Adrenal gland (tissue), 5 donors: ENCODE measurements around the gene ITGA7.

Source experiments
- POLR2A ChIP-seq, 2 donors: fragments of 450-650 bp; IDR thresholded peaks; one replicate each; pipeline ENCODE4 v1.6.1; 2017; ENCODE audit warnings: antibody characterized with exemption in 2 of 2, mild to moderate bottlenecking in 2 of 2, moderate library complexity in 1 of 2
- TF ChIP-seq, protein P1 (sequence below), 6 experiments: fragments of 450-650 bp in 4 of 6; fragments of 200-600 bp in 2 of 6; sonication (generic) in 1 of 6; IDR thresholded peaks; 1 replicate in 5 of 6; 2 replicates in 1 of 6; pipeline versions ENCODE4 v1.5.1 to v1.8.0; 2016 to 2021; ENCODE audit warnings: antibody characterized with exemption in 6 of 6, mild to moderate bottlenecking in 2 of 6, moderate library complexity in 1 of 6
- donor health status: DM: no; HTN: no; CAD: no.

DNA sequence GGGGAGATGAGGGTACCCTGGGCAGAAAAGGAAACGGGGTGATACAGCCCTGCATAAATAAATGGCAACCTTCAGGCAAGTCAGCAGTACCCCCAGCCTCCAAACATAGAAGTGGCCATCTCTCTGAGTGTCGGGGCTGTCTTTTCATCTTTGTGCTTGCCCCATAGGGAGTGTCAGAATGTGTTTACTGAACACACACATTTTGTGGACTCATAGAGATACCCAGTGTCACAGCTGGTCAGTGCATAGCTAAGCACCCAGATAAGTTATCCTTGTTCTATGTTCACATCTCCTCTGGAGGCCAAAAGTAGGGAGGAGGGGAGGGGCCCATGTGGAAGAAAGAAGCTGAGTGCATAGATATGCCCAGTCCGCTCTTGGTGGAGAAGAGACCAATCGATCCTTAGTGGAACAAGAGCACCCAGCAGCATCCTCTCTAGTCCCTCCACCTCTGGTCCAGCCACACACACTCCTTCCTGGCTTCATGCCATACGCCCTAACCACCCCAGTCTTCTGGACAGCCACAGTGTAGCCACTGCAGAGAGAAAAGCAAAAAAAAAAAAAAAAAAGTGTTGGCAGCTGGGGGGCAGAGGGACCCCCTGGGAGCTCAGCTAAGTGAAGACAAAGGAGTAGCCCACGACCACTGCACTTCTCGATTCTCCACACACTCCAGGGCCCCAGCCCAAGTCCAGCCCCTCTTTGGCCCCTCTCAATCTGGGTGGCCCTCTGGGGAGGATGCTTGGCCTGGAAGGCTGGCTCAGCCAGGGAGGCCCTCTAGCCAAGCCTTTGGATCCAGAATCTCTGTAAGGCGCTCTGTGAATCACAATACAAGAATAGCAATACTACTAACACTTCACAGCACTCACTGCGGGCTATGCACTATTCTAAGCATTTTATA lies 2.6 kb downstream of the ITGA7 start:
- TF ChIP-seq POLR2A (IDR thresholded peaks at IDR 0.05) = no peak
- TF ChIP-seq, protein P1, sequence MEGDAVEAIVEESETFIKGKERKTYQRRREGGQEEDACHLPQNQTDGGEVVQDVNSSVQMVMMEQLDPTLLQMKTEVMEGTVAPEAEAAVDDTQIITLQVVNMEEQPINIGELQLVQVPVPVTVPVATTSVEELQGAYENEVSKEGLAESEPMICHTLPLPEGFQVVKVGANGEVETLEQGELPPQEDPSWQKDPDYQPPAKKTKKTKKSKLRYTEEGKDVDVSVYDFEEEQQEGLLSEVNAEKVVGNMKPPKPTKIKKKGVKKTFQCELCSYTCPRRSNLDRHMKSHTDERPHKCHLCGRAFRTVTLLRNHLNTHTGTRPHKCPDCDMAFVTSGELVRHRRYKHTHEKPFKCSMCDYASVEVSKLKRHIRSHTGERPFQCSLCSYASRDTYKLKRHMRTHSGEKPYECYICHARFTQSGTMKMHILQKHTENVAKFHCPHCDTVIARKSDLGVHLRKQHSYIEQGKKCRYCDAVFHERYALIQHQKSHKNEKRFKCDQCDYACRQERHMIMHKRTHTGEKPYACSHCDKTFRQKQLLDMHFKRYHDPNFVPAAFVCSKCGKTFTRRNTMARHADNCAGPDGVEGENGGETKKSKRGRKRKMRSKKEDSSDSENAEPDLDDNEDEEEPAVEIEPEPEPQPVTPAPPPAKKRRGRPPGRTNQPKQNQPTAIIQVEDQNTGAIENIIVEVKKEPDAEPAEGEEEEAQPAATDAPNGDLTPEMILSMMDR (IDR thresholded peaks at IDR 0.05) = no peak
